Suprapubic skin (tissue), 4 donors: ENCODE results near the gene AUTS2.

Experiments used
- CTCF ChIP-seq, 2 donors: fragments of 200-600 bp in 1 of 2; fragments of 450-650 bp in 1 of 2; sonication (generic) in 1 of 2; IDR thresholded peaks; one replicate each; pipeline ENCODE4 v1.5.1; 2016 to 2019; ENCODE audit warnings: antibody characterized with exemption in 2 of 2, mild to moderate bottlenecking in 1 of 2, moderate library complexity in 1 of 2
- EP300 ChIP-seq: sonication (generic); formaldehyde crosslinking; IDR thresholded peaks from one replicate; pipeline ENCODE4 v1.6.1; 2017; ENCODE audit warnings: antibody characterized with exemption
- POLR2A ChIP-seq, 2 donors: fragments of 450-650 bp; IDR thresholded peaks; one replicate each; pipeline ENCODE4 v1.6.1; 2017; ENCODE audit warnings: antibody characterized with exemption in 2 of 2, mild to moderate bottlenecking in 2 of 2, moderate library complexity in 2 of 2
- POLR2AphosphoS5 ChIP-seq, 3 donors: sonication (generic); formaldehyde crosslinking; IDR thresholded peaks; one replicate each; pipeline ENCODE4 v1.6.1; 2017; ENCODE audit warnings: antibody characterized with exemption in 3 of 3

- TF ChIP-seq CTCF (IDR thresholded peaks at IDR 0.05) (no peak), POLR2A (IDR thresholded peaks at IDR 0.05) (no peak), POLR2AphosphoS5 (IDR thresholded peaks at IDR 0.05) (no peak), EP300 (no peak)
These were observed 45.6 kb downstream of the AUTS2 start for GRCh38 chr7:69643708-69644445.
